Right lobe of liver (tissue), 6 donors: ENCODE measurements around the gene LRRC4. TPM values are rescaled to one million over a fixed set of nuclear protein-coding genes. Genes with fewer than 3 reads are reported as not detected.

Experiments
- ATAC-seq, 4 donors: fragments of 200-7000 bp; cut with Tn5 transposase; one replicate each; pipeline ENCODE4 v1.9.1; 2020; ENCODE audit warnings: mild to moderate bottlenecking in 4 of 4, moderate library complexity in 4 of 4
- DNase-seq, 3 donors: peaks; one replicate each; pipeline ENCODE4 v3.0.0-alpha.2; 2020
- H3K27ac ChIP-seq, 3 donors: fragments of 200-600 bp; one replicate each; pipeline ENCODE4 v1.8.0; 2022
- H3K27me3 ChIP-seq, 2 donors: fragments of 200-600 bp; one replicate each; pipeline ENCODE4 v1.8.0; 2022
- H3K36me3 ChIP-seq, 4 donors: fragments of 200-600 bp; sonication (generic) in 1 of 4; one replicate each; pipeline versions ENCODE4 v1.5.1 to v1.8.0; 2017 to 2022; ENCODE audit warnings: control low read depth in 1 of 4
- H3K4me1 ChIP-seq, 4 donors: fragments of 200-600 bp; sonication (generic) in 1 of 4; one replicate each; pipeline versions ENCODE4 v1.5.1 to v1.8.0; 2017 to 2022; ENCODE audit warnings: control low read depth in 1 of 4
- H3K4me3 ChIP-seq, 3 donors: fragments of 200-600 bp; one replicate each; pipeline ENCODE4 v1.8.0; 2022
- H3K9me3 ChIP-seq, 4 donors: fragments of 200-600 bp; sonication (generic) in 1 of 4; one replicate each; pipeline versions ENCODE4 v1.5.1 to v1.8.0; 2017 to 2022; ENCODE audit warnings: control low read depth in 1 of 4
- CTCF ChIP-seq, 4 donors: fragments of 200-600 bp in 3 of 4; fragments of 450-650 bp in 1 of 4; IDR thresholded peaks; one replicate each; pipeline versions ENCODE4 v1.5.1 to v1.8.0; 2016 to 2022; ENCODE audit warnings: antibody characterized with exemption in 4 of 4, mild to moderate bottlenecking in 2 of 4
- POLR2A ChIP-seq: fragments of 450-650 bp; IDR thresholded peaks from one replicate; pipeline ENCODE4 v1.6.1; 2017; ENCODE audit warnings: antibody characterized with exemption, mild to moderate bottlenecking
- WGBS: methylation state at CpG from one replicate; pipeline ENCODE4 v1.1.6; 2018; ENCODE audit warnings: low coverage, low lambda C conversion rate; ENCODE audit not compliant: insufficient coverage; ENCODE audit errors: missing lambda C conversion rate; 5-methylcytosine and 5-hydroxymethylcytosine counted together
- intact Hi-C, 2 donors: fragments of 100-400 bp; cut with DNase I; formaldehyde crosslinking; loops; one replicate each; pipeline versions ENCODE4 v1.11.2 to v1.14.1; 2022
- total RNA-seq, 6 experiments: library from RNA; depleted of rRNA in 2 of 6; stranded (reverse); fragments of >200 nt in 2 of 6; fragmentation: NEBNext Ultra II Directional in 3 of 6; extraction: Animal tissue kit (Norgen Biotek cat#: 25700) in 3 of 6; gene quantifications; one replicate each; pipeline versions ENCODE4 v1.1.0 to v1.2.4, GENCODE V29; 2016 to 2023
- donor health status: DM: no; HTN: yes; CAD: no.
- donor health status: DM: no; HTN: no; CAD: no.
- donor health status: DM: no; HTN: no; CAD: no.
- donor health status: DM: no; HTN: yes; CAD: no.
- donor health status: DM: no; HTN: yes; CAD: no.

Gene LRRC4
- total RNA-seq, 6 experiments from 2014 or later, result 0.74 to 4.0 (median 2.5) TPM

GRCh38 chr7:128024151-128024550 is 7.1 kb downstream of the LRRC4 start:
- no peak overlapping the region for H3K27ac ChIP-seq
- intact Hi-C loops, result no loop called here
- H3K4me1 ChIP-seq, result peaks cover 0 to 20% (median 0%) of the 10 kb centered on the region in 4 donors
- peaks cover 0 to 7% (median 0%) of the 10 kb centered on the region in 4 donors for H3K36me3 ChIP-seq
- ATAC-seq, result no peak
- no peaks in the 10 kb centered on the region for H3K9me3 ChIP-seq
- 81% methylated on average over 3 of the region's 3 CpGs for WGBS
- H3K27me3 ChIP-seq, result no peaks in the 10 kb centered on the region
- no peak for DNase-seq
- no peak for TF ChIP-seq CTCF (IDR thresholded peaks at IDR 0.05)
- H3K4me3 ChIP-seq, result no peak overlapping the region

DNA sequence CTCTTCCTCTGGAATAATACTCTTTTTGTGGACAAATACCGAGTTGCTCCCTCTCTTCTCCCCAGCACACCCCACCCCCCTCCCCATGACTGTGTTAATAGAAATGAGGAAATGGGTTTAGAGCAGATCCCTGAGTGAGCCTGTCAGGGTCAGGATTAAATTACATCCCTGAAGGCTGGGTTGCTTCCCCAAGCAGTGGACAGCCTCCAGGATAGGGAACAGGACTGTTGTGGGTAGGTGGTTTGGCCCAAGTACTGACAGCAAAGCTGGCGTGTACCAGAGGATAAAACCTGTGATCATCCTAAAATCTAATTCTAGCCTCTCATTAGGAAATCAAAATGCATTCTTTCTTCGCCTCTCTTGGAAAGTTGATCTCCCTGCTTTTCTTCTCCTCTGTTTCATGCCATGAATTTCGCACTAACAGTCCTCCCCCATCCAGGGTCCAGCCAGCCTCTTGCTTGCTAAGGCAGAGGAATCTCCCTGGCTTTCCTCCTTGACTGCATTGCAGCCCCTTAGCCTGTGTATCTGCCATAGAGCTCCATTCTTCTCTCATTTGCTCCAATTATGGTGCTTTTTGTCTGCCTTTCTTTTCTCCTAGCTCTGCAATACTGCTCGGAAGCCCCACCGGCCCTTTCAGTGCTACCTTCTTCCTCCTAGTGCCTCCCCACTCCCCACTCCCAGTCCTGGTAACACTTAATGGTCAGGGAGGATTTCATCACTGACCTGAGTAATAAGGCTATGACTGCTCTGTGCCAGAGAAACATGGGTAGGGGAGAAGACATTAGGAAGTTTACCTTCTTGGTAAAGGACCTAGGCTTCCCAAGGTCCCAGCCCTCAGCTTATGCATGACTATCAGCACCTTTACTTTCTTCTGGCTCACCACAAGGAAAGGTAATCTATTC is 8.4 kb downstream of the LRRC4 start:
- no peaks in the 10 kb centered on the region for H3K9me3 ChIP-seq
- DNase-seq (no peak), ATAC-seq (peak in 1 of 4 donors; percentile 6)
- TF ChIP-seq POLR2A, result no peak
- intact Hi-C loops, result no loop called here
- peaks cover 0 to 7% (median 0%) of the 10 kb centered on the region in 4 donors for H3K36me3 ChIP-seq
- H3K4me1 ChIP-seq, result peaks cover 0 to 30% (median under 1%) of the 10 kb centered on the region in 4 donors
- H3K4me3 ChIP-seq, result no peak overlapping the region
- WGBS, result 75% methylated on average over 3 of the region's 6 CpGs
- no peak overlapping the region for H3K27ac ChIP-seq
- H3K27me3 ChIP-seq, result no peaks in the 10 kb centered on the region

GRCh38 chr7:128021366-128021765 is 9.9 kb downstream of the LRRC4 start:
- H3K27ac ChIP-seq, result no peak overlapping the region
- peaks cover 0 to 7% (median 0%) of the 10 kb centered on the region in 4 donors for H3K36me3 ChIP-seq
- H3K4me1 ChIP-seq, result peaks cover 0 to 39% (median 5%) of the 10 kb centered on the region in 4 donors
- no peaks in the 10 kb centered on the region for H3K9me3 ChIP-seq
- intact Hi-C loops, result no loop called here
- ATAC-seq (no peak), DNase-seq (no peak)
- WGBS, result 87% methylated on average over 2 of the region's 2 CpGs
- H3K4me3 ChIP-seq, result no peak overlapping the region
- no peaks in the 10 kb centered on the region for H3K27me3 ChIP-seq
- TF ChIP-seq CTCF (IDR thresholded peaks at IDR 0.05), result no peak
- no peak for TF ChIP-seq POLR2A

DNA sequence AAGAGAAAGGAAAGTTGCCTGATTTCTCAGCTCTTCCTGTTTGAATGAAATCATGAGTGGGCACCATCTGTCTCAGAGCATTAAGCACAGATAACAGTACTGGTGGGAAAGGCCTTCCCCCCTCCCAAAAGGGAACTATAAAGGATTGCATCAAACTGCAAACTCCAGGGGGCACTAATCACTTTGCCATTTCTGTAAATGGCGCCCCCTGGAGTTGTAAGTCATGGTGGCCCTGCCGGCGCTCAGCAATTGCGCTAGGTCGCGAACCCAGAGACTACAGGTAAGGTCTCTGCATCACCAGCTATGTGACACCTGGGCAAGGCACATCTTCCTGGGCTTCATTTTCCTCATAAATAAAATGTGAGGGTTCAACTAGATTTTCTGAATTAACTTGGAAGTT is 11.1 kb downstream of the LRRC4 start:
- DNase-seq, result no peak
- WGBS, result no CpG with 5 or more reads among the region's 6 CpGs
- no peaks in the 10 kb centered on the region for H3K9me3 ChIP-seq
- intact Hi-C loops, result no loop called here
- peaks cover 0 to 34% (median 5%) of the 10 kb centered on the region in 4 donors for H3K4me1 ChIP-seq
- ATAC-seq, result no peak
- no peak overlapping the region for H3K4me3 ChIP-seq
- peaks cover 0 to 7% (median 0%) of the 10 kb centered on the region in 4 donors for H3K36me3 ChIP-seq
- H3K27me3 ChIP-seq, result no peaks in the 10 kb centered on the region
- TF ChIP-seq POLR2A (no peak), CTCF (IDR thresholded peaks at IDR 0.05) (peak in 1 of 4 donors; percentile 14)
- no peak overlapping the region for H3K27ac ChIP-seq

DNA sequence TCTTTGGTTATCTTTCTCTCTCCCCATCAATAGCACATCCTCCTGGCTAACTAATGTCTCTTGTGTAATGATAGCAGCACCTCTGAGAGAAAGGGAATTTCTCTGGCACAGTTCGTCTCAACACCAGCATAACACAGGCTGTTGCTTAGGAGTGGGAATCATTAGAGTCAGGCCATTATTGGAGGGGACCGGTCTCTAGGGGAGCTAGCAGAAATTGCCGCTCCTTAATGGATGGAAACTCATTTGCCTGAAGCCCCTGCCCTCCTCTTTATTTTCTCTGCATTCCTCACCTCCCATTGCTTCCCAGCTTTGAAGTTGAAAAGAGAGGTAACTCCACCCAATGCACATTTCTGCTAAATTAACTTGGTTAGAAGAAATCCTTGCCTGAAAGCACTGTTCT is 11.9 kb downstream of the LRRC4 start:
- H3K9me3 ChIP-seq, result no peaks in the 10 kb centered on the region
- H3K27me3 ChIP-seq, result no peaks in the 10 kb centered on the region
- H3K36me3 ChIP-seq, result peaks cover 0 to 7% (median 0%) of the 10 kb centered on the region in 4 donors
- H3K4me3 ChIP-seq, result no peak overlapping the region
- intact Hi-C loops, result no loop called here
- no CpG with 5 or more reads among the region's 3 CpGs for WGBS
- peaks cover 0 to 37% (median 5%) of the 10 kb centered on the region in 4 donors for H3K4me1 ChIP-seq
- TF ChIP-seq POLR2A (no peak), CTCF (IDR thresholded peaks at IDR 0.05) (no peak)
- ATAC-seq (no peak), DNase-seq (no peak)
- no peak overlapping the region for H3K27ac ChIP-seq
